HEK293 (cell line): Measurements from ENCODE around the gene RAB11A.

Experiments used
- CTCF ChIA-PET: fragments of 350-600 bp; formaldehyde crosslinking; extraction: SDS; loops from one replicate; lab custom pipeline; 2021; ENCODE audit warnings: antibody characterized with exemption; lab: Yijun Ruan, JAX
- POLR2A ChIA-PET: fragments of 300-600 bp; formaldehyde crosslinking; extraction: SDS; loops from one replicate; lab custom pipeline; 2020; ENCODE audit warnings: antibody characterized with exemption, inconsistent platforms; lab: Yijun Ruan, JAX
- H3K27ac ChIP-seq: fragments of 200-500 bp; sonication (Bioruptor generic); 2 replicates; pipeline ENCODE4 v1.5.1; 2014; ENCODE audit warnings: low read depth, low read length, control low read depth, inconsistent platforms; ENCODE audit errors: extremely low read depth
- H3K36me3 ChIP-seq, 2 experiments: fragments of 200-500 bp in 1 of 2; sonication (Bioruptor generic) in 1 of 2; 1 replicate in 1 of 2; 2 replicates in 1 of 2; pipeline ENCODE4 v1.5.1; 2014 to 2017; ENCODE audit warnings: inconsistent platforms in 2 of 2, low read length in 2 of 2; ENCODE audit not compliant: control insufficient read depth in 2 of 2, insufficient read depth in 1 of 2
- H3K4me1 ChIP-seq: fragments of 200-500 bp; sonication (Bioruptor generic); 2 replicates; pipeline ENCODE4 v1.5.1; 2014; ENCODE audit warnings: mild to moderate bottlenecking, low read length, inconsistent platforms; ENCODE audit not compliant: control insufficient read depth, insufficient read depth
- H3K4me3 ChIP-seq: 2 replicates; pipeline ENCODE4 v1.5.1; 2011; ENCODE audit warnings: low read depth, mild to moderate bottlenecking, control low read depth, low read length, moderate library complexity
- H3K9me3 ChIP-seq: fragments of 200-500 bp; sonication (Bioruptor generic); 2 replicates; pipeline ENCODE4 v1.5.1; 2014; ENCODE audit warnings: low read depth, low read length, inconsistent platforms; ENCODE audit not compliant: control insufficient read depth, insufficient read depth
- EGR2 ChIP-seq: fragments of 450-650 bp; formaldehyde crosslinking; IDR thresholded peaks from 2 replicates; pipeline ENCODE4 v1.5.1; 2016; ENCODE audit warnings: low read depth, missing biosample characterization, missing genetic modification characterization
- GLIS1 ChIP-seq: fragments of 450-650 bp; formaldehyde crosslinking; IDR thresholded peaks from 2 replicates; pipeline ENCODE4 v1.5.1; 2016; ENCODE audit warnings: missing biosample characterization, missing genetic modification characterization
- SCRT1 ChIP-seq: fragments of 450-650 bp; formaldehyde crosslinking; IDR thresholded peaks from 2 replicates; pipeline ENCODE4 v1.5.1; 2016; ENCODE audit warnings: missing biosample characterization, missing genetic modification characterization, borderline replicate concordance
- SCRT2 ChIP-seq: fragments of 450-650 bp; formaldehyde crosslinking; IDR thresholded peaks from 2 replicates; pipeline ENCODE4 v1.5.1; 2016; ENCODE audit warnings: missing biosample characterization, missing genetic modification characterization
- YY2 ChIP-seq: fragments of 450-650 bp; formaldehyde crosslinking; IDR thresholded peaks from 2 replicates; pipeline ENCODE4 v1.5.1; 2016; ENCODE audit warnings: missing biosample characterization, missing genetic modification characterization
- ZFHX2 ChIP-seq: fragments of 450-650 bp; formaldehyde crosslinking; conservative IDR thresholded peaks from 2 replicates; pipeline ENCODE4 v1.5.1; 2016; ENCODE audit warnings: missing biosample characterization, missing genetic modification characterization
- ZNF114 ChIP-seq: fragments of 450-650 bp; formaldehyde crosslinking; IDR thresholded peaks from 2 replicates; pipeline ENCODE4 v1.5.0; 2017; ENCODE audit warnings: missing biosample characterization, missing genetic modification characterization
- ZNF174 ChIP-seq: fragments of 450-650 bp; formaldehyde crosslinking; IDR thresholded peaks from 2 replicates; pipeline ENCODE4 v1.5.0; 2017; ENCODE audit warnings: missing biosample characterization, mild to moderate bottlenecking, missing genetic modification characterization
- ZNF221 ChIP-seq: fragments of 450-650 bp; formaldehyde crosslinking; IDR thresholded peaks from 2 replicates; pipeline ENCODE4 v1.5.1; 2017; ENCODE audit warnings: missing biosample characterization, missing genetic modification characterization, borderline replicate concordance
- ZNF24 ChIP-seq: fragments of 450-650 bp; formaldehyde crosslinking; IDR thresholded peaks from 2 replicates; pipeline ENCODE4 v1.5.1; 2016; ENCODE audit warnings: missing biosample characterization, missing genetic modification characterization
- ZNF350 ChIP-seq: fragments of 450-650 bp; formaldehyde crosslinking; IDR thresholded peaks from 2 replicates; pipeline ENCODE4 v1.5.0; 2017; ENCODE audit warnings: missing biosample characterization, mild to moderate bottlenecking, missing genetic modification characterization
- ZNF48 ChIP-seq: fragments of 450-650 bp; formaldehyde crosslinking; IDR thresholded peaks from 2 replicates; pipeline ENCODE4 v1.5.1; 2016; ENCODE audit warnings: missing biosample characterization, missing genetic modification characterization
- ZNF600 ChIP-seq: fragments of 450-650 bp; formaldehyde crosslinking; IDR thresholded peaks from 2 replicates; pipeline ENCODE4 v1.5.1; 2016; ENCODE audit warnings: missing biosample characterization, missing genetic modification characterization
- ZNF658 ChIP-seq: fragments of 450-650 bp; formaldehyde crosslinking; IDR thresholded peaks from 2 replicates; pipeline ENCODE4; 2016; ENCODE audit warnings: missing biosample characterization, missing genetic modification characterization
- TF ChIP-seq, protein P1 (sequence below): fragments of 450-650 bp; formaldehyde crosslinking; IDR thresholded peaks from 2 replicates; pipeline ENCODE4 v1.5.1; 2016; ENCODE audit warnings: missing biosample characterization, missing genetic modification characterization, borderline replicate concordance
- TF ChIP-seq, protein P2 (sequence below): fragments of 450-650 bp; formaldehyde crosslinking; IDR thresholded peaks from 2 replicates; pipeline ENCODE4 v1.5.1; 2016; ENCODE audit warnings: missing biosample characterization, missing genetic modification characterization
- TF ChIP-seq, protein P3 (sequence below): fragments of 450-650 bp; IDR thresholded peaks from 2 replicates; pipeline ENCODE4 v1.5.1; 2018; ENCODE audit warnings: missing biosample characterization, missing genetic modification characterization

The RAB11A gene

DNA sequence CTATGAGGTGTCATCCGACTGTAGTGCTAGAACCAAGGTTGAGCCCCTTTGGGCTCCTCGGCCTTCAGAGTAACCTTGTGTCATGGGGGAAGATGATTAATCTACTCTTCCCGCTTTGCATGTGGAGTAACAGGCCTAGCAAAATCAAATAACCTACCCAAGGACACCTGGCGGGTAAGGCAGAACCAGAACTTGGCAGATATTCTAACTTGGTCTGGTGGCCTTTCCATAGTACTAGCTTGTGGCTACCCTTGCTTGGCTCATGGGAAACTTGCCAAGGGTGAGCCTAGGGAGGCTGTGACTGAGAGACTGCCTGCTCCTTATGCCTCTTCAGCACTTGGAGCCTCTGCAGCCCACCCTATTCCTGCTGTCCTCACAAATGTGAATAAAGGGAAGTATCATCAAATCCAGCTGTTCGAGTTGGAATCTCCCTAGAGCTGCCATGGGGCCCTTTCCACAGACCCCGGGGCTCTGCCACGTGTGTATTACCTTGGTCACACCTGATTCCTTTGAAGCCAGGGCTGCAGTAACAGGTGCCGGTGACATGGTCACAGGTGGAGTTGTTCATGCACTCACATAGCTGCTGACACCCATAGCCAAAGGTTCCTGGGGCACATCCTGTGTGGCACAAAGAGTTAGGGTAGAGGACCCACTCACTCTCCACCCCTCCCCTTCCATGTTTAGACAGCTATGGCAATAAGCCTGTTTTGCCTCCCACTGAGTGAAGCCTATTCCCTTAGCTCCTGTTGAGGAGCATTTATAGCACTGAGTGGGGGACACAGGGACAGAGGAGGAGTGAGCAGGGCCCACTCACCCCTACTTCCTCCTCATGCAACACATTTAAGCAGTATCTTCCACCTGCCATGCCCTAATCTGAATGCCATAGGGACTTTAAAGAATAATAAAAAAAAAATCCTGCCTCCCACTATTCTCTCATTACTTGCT lies 46.0 kb downstream of the RAB11A start:
- Histone ChIP-seq H3K36me3 (peaks cover 0 to 42% of the 10 kb centered on the region in 2 experiments; a peak in 2 of 3 replicates), H3K9me3 (no peaks in the 10 kb centered on the region), H3K4me1 (no peaks in the 10 kb centered on the region), H3K4me3 (no peak overlapping the region), H3K27ac (no peak overlapping the region)
- ChIA-PET POLR2A (no interaction called here), CTCF (interaction anchor here (0.8 kb wide), 1 partner anchor 273 kb away, joined by 3 read pairs; no protein-coding TSS in a partner anchor)
- TF ChIP-seq ZNF174 (tag by site-specific recombination) (no peak), SCRT1 (tag by site-specific recombination) (peak; percentile 88), ZNF350 (no peak), SCRT2 (tag by site-specific recombination) (peak; percentile 92), EGR2 (tag by site-specific recombination) (peak; percentile 87), ZNF658 (tag by site-specific recombination) (no peak), ZFHX2 (tag by site-specific recombination) (peak; percentile 86), ZNF24 (tag by site-specific recombination) (no peak), GLIS1 (tag by site-specific recombination) (peak; percentile 85)
- TF ChIP-seq, protein P1, sequence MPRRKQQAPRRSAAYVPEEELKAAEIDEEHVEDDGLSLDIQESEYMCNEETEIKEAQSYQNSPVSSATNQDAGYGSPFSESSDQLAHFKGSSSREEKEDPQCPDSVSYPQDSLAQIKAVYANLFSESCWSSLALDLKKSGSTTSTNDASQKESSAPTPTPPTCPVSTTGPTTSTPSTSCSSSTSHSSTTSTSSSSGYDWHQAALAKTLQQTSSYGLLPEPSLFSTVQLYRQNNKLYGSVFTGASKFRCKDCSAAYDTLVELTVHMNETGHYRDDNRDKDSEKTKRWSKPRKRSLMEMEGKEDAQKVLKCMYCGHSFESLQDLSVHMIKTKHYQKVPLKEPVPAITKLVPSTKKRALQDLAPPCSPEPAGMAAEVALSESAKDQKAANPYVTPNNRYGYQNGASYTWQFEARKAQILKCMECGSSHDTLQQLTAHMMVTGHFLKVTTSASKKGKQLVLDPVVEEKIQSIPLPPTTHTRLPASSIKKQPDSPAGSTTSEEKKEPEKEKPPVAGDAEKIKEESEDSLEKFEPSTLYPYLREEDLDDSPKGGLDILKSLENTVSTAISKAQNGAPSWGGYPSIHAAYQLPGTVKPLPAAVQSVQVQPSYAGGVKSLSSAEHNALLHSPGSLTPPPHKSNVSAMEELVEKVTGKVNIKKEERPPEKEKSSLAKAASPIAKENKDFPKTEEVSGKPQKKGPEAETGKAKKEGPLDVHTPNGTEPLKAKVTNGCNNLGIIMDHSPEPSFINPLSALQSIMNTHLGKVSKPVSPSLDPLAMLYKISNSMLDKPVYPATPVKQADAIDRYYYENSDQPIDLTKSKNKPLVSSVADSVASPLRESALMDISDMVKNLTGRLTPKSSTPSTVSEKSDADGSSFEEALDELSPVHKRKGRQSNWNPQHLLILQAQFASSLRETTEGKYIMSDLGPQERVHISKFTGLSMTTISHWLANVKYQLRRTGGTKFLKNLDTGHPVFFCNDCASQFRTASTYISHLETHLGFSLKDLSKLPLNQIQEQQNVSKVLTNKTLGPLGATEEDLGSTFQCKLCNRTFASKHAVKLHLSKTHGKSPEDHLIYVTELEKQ (tag by site-specific recombination) = no peak

DNA sequence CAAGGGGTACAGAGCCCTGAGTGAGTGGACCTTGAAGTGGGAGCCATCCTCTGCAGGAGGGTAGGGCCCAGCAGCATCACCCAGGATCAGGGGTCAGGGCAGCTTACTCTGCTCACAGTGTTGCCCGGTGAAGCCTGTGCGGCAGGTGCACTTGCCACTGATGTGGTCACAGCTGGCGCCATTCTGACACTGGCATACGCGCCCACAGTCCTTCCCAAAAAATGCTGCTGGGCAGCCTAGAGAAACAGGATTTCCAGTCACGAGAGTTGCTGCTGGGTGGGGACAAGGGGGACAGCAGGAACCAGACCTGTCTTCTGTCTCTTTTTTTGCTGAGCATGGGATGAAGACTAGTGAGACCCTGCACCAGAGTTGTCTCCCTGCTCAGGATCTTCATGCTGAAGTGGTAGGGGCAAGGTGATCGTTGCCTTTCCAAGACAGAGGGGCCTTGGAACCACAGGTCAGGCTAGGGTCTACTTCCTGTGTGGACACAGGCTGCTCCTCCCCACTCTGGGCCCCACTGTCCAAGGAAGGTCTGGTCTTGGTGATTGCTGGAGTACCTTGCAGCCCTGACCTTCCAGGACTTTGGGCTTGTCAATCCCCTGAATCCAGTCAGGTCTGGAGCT lies 46.9 kb downstream of the RAB11A start:
- CTCF ChIA-PET = interaction anchor here (0.6 to 0.8 kb wide), 5 partner anchors 129 to 272 kb away, joined by 3 read pairs; no protein-coding TSS in a partner anchor

More for the DNA sequence above, 46.9 kb downstream of the RAB11A start:
- Histone ChIP-seq H3K27ac (no peak overlapping the region), H3K36me3 (peaks cover 0 to 33% of the 10 kb centered on the region in 2 experiments; a peak in 2 of 3 replicates), H3K9me3 (no peaks in the 10 kb centered on the region), H3K4me3 (no peak overlapping the region), H3K4me1 (no peaks in the 10 kb centered on the region)
- POLR2A ChIA-PET = no interaction called here
- TF ChIP-seq, protein P2, sequence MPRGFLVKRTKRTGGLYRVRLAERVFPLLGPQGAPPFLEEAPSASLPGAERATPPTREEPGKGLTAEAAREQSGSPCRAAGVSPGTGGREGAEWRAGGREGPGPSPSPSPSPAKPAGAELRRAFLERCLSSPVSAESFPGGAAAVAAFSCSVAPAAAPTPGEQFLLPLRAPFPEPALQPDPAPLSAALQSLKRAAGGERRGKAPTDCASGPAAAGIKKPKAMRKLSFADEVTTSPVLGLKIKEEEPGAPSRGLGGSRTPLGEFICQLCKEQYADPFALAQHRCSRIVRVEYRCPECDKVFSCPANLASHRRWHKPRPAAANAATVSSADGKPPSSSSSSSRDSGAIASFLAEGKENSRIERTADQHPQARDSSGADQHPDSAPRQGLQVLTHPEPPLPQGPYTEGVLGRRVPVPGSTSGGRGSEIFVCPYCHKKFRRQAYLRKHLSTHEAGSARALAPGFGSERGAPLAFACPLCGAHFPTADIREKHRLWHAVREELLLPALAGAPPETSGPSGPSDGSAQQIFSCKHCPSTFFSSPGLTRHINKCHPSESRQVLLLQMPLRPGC = no peak
- no peak for TF ChIP-seq ZNF114 (tag by site-specific recombination)
- TF ChIP-seq ZNF600 (tag by site-specific recombination) = no peak
- TF ChIP-seq, protein P3, sequence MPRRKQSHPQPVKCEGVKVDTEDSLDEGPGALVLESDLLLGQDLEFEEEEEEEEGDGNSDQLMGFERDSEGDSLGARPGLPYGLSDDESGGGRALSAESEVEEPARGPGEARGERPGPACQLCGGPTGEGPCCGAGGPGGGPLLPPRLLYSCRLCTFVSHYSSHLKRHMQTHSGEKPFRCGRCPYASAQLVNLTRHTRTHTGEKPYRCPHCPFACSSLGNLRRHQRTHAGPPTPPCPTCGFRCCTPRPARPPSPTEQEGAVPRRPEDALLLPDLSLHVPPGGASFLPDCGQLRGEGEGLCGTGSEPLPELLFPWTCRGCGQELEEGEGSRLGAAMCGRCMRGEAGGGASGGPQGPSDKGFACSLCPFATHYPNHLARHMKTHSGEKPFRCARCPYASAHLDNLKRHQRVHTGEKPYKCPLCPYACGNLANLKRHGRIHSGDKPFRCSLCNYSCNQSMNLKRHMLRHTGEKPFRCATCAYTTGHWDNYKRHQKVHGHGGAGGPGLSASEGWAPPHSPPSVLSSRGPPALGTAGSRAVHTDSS (tag by site-specific recombination) = no peak
- TF ChIP-seq ZNF221 = no peak
- TF ChIP-seq ZNF48 (tag by site-specific recombination) = no peak
- TF ChIP-seq YY2 (tag by site-specific recombination) = no peak
